ENCODE measurements around the gene IGSF8.

Gene IGSF8

GRCh38 chr1:160076295-160076694, 22.1 kb downstream of the IGSF8 start:
- Histone ChIP-seq H2BK12ac (ENCODE audit: low read length) (no peak overlapping the region), H4K8ac (ENCODE audit: low read depth, low read length) (no peak overlapping the region), H3K4me1 (ENCODE audit: control insufficient read depth in 2 of 2, insufficient read depth in 1 of 2, low read depth in 1 of 2, low read length in 2 of 2) (no peaks in the 10 kb centered on the region), H3K79me1 (ENCODE audit: low read depth, low read length) (no peaks in the 10 kb centered on the region), H2BK120ac (ENCODE audit: low read depth, low read length) (no peak overlapping the region), H2AFZ (ENCODE audit: low read length) (no peak overlapping the region), H3K27me3 (ENCODE audit: control insufficient read depth in 3 of 3, insufficient read depth in 3 of 3, low read depth in 1 of 3, low read length in 3 of 3) (peaks cover 0 to 68% (median 10%) of the 10 kb centered on the region in 3 experiments), H3K14ac (ENCODE audit: low read length) (no peak overlapping the region), H3K27ac (replicated peaks; ENCODE audit: low read length) (no peak overlapping the region), H4K91ac (ENCODE audit: low read depth, low read length, poor library complexity) (no peak overlapping the region), H3K9ac (ENCODE audit: low read depth, low read length, poor library complexity) (no peak overlapping the region), H2BK5ac (ENCODE audit: low read length) (no peak overlapping the region), H2BK15ac (ENCODE audit: low read length) (no peak overlapping the region), H3K4me2 (ENCODE audit: insufficient read depth, low read length, poor library complexity, severe bottlenecking) (no peak overlapping the region), H3K18ac (ENCODE audit: low read length) (no peak overlapping the region), H2AK5ac (ENCODE audit: low read depth, low read length) (no peak overlapping the region), H3K9me3 (replicated peaks in 1 of 2; ENCODE audit: control insufficient read depth in 2 of 2, insufficient read depth in 1 of 2, low read depth in 1 of 2, low read length in 2 of 2) (peaks cover 0 to 2% of the 10 kb centered on the region in 2 donors), H3K23ac (ENCODE audit: low read depth, low read length, poor library complexity) (no peak overlapping the region), H3K36me3 (replicated peaks in 1 of 2; ENCODE audit: control insufficient read depth in 2 of 2, insufficient read depth in 2 of 2, low read length in 2 of 2) (no peaks in the 10 kb centered on the region), H3K4ac (ENCODE audit: low read length) (no peak overlapping the region), H3K4me3 (ENCODE audit: low read length in 2 of 2) (no peak overlapping the region)
- no peak for DNase-seq (ENCODE audit: low spot score)
- no CpG with 5 or more reads among the region's 3 CpGs for WGBS, 2 donors (ENCODE audit: extremely low coverage in 2 of 2, insufficient read length in 2 of 2, insufficient replicate concordance in 1 of 2)

DNA sequence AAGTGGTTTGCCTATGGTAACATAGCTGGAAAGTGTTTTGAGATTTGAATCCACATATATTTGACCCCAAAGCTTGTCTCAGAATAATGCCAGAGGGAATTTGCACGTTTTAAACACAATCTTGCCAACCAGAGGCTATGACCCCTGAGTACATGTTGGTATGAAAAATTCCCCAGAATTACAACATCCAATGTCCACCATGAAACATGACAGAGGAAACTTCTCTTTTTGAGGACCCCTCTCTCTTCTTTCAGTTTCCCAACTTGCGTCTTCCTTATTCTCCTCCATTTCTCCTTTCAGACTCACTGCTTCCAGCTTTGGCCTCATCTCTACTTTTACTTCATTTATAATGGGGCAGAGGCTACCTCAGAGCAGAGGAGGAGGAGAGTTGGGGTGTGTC, 22.6 kb downstream of the IGSF8 start:
- Histone ChIP-seq H3K23ac (ENCODE audit: low read depth, low read length, poor library complexity) (no peak overlapping the region), H2AK5ac (ENCODE audit: low read depth, low read length) (no peak overlapping the region), H3K4me3 (ENCODE audit: low read length in 2 of 2) (no peak overlapping the region), H3K4me1 (ENCODE audit: control insufficient read depth in 2 of 2, insufficient read depth in 1 of 2, low read depth in 1 of 2, low read length in 2 of 2) (peaks cover 0 to 1% of the 10 kb centered on the region in 2 donors), H3K9ac (ENCODE audit: low read depth, low read length, poor library complexity) (no peak overlapping the region), H3K14ac (ENCODE audit: low read length) (no peak overlapping the region), H3K27me3 (ENCODE audit: control insufficient read depth in 3 of 3, insufficient read depth in 3 of 3, low read depth in 1 of 3, low read length in 3 of 3) (peaks cover 0 to 68% (median 10%) of the 10 kb centered on the region in 3 experiments), H2BK5ac (ENCODE audit: low read length) (no peak overlapping the region), H3K79me1 (ENCODE audit: low read depth, low read length) (no peaks in the 10 kb centered on the region), H4K8ac (ENCODE audit: low read depth, low read length) (no peak overlapping the region), H2BK12ac (ENCODE audit: low read length) (no peak overlapping the region), H2AFZ (ENCODE audit: low read length) (no peak overlapping the region), H2BK15ac (ENCODE audit: low read length) (no peak overlapping the region), H3K4me2 (ENCODE audit: insufficient read depth, low read length, poor library complexity, severe bottlenecking) (no peak overlapping the region), H3K4ac (ENCODE audit: low read length) (no peak overlapping the region), H3K27ac (replicated peaks; ENCODE audit: low read length) (no peak overlapping the region), H3K18ac (ENCODE audit: low read length) (no peak overlapping the region), H4K91ac (ENCODE audit: low read depth, low read length, poor library complexity) (no peak overlapping the region), H2BK120ac (ENCODE audit: low read depth, low read length) (no peak overlapping the region), H3K9me3 (replicated peaks in 1 of 2; ENCODE audit: control insufficient read depth in 2 of 2, insufficient read depth in 1 of 2, low read depth in 1 of 2, low read length in 2 of 2) (peaks cover 0 to 2% of the 10 kb centered on the region in 2 donors), H3K36me3 (replicated peaks in 1 of 2; ENCODE audit: control insufficient read depth in 2 of 2, insufficient read depth in 2 of 2, low read length in 2 of 2) (no peaks in the 10 kb centered on the region)
- no CpG with 5 or more reads among the region's 2 CpGs for whole genome bisulfite sequencing, 2 donors (ENCODE audit: extremely low coverage in 2 of 2, insufficient read length in 2 of 2, insufficient replicate concordance in 1 of 2)
- no peak for DNase-seq (ENCODE audit: low spot score)

DNA sequence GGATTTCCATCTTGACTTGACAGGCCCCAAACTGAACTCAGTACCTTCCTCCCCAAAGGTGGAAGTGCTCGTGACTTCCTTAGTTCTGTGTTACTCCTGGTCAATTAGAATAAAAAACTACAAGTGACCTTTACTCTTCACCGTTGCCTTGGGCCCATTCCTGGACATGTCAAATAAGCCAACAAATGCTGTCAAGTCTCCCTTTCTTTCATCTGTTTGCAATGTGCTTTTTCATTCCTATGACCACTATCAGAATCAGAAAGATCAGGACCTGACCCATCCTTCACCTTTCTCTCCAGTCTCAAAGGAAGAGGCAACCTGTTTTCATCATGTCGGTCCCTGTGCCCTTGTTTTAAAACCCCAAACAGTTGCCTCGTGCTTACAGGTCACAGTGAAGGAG, 23.6 kb downstream of the IGSF8 start:
- Histone ChIP-seq H2BK15ac (ENCODE audit: low read length) (no peak overlapping the region), H3K18ac (ENCODE audit: low read length) (no peak overlapping the region), H3K9ac (ENCODE audit: low read depth, low read length, poor library complexity) (no peak overlapping the region), H3K4me1 (ENCODE audit: control insufficient read depth in 2 of 2, insufficient read depth in 1 of 2, low read depth in 1 of 2, low read length in 2 of 2) (peaks cover 0 to 5% of the 10 kb centered on the region in 2 donors), H3K9me3 (replicated peaks in 1 of 2; ENCODE audit: control insufficient read depth in 2 of 2, insufficient read depth in 1 of 2, low read depth in 1 of 2, low read length in 2 of 2) (peaks cover 0 to 2% of the 10 kb centered on the region in 2 donors), H2BK12ac (ENCODE audit: low read length) (no peak overlapping the region), H3K4me3 (ENCODE audit: low read length in 2 of 2) (no peak overlapping the region), H4K8ac (ENCODE audit: low read depth, low read length) (no peak overlapping the region), H3K27me3 (ENCODE audit: control insufficient read depth in 3 of 3, insufficient read depth in 3 of 3, low read depth in 1 of 3, low read length in 3 of 3) (peaks cover under 1 to 64% (median 4%) of the 10 kb centered on the region in 3 experiments), H2BK5ac (ENCODE audit: low read length) (no peak overlapping the region), H2AFZ (ENCODE audit: low read length) (no peak overlapping the region), H3K4ac (ENCODE audit: low read length) (no peak overlapping the region), H3K79me1 (ENCODE audit: low read depth, low read length) (no peaks in the 10 kb centered on the region), H2AK5ac (ENCODE audit: low read depth, low read length) (no peak overlapping the region), H3K27ac (replicated peaks; ENCODE audit: low read length) (no peak overlapping the region), H3K14ac (ENCODE audit: low read length) (no peak overlapping the region), H2BK120ac (ENCODE audit: low read depth, low read length) (no peak overlapping the region), H3K23ac (ENCODE audit: low read depth, low read length, poor library complexity) (no peak overlapping the region), H3K36me3 (replicated peaks in 1 of 2; ENCODE audit: control insufficient read depth in 2 of 2, insufficient read depth in 2 of 2, low read length in 2 of 2) (no peaks in the 10 kb centered on the region), H4K91ac (ENCODE audit: low read depth, low read length, poor library complexity) (no peak overlapping the region), H3K4me2 (ENCODE audit: insufficient read depth, low read length, poor library complexity, severe bottlenecking) (no peak overlapping the region)
- WGBS, 2 donors (ENCODE audit: extremely low coverage in 2 of 2, insufficient read length in 2 of 2, insufficient replicate concordance in 1 of 2) = no CpG with 5 or more reads among the region's 4 CpGs
- DNase-seq (ENCODE audit: low spot score) = no peak

DNA sequence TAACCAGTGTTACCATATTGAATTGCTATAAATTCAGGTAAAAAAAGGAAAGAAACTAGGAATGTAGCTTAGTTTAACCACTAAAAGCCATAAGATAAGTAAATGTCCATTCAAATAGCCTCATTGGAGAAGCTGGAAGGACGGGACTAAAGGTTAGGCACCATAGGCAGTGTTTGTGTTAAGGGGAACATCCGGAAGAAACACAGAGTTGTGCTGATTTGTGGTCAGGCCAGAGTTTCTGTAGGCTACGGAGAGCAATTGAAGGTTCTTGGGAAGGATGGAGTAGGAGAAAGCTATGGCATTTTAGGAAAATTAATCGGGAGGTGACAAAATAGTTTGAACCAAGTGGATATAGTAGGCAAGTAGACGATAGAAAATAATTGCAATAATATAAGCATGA, 27.1 kb downstream of the IGSF8 start:
- H2BK15ac ChIP-seq (ENCODE audit: low read length) = no peak overlapping the region
- no CpG with 5 or more reads among the region's 5 CpGs for WGBS, 2 donors (ENCODE audit: extremely low coverage in 2 of 2, insufficient read length in 2 of 2, insufficient replicate concordance in 1 of 2)

More for the DNA sequence above, 27.1 kb downstream of the IGSF8 start:
- H2BK5ac ChIP-seq (ENCODE audit: low read length) = no peak overlapping the region
- no peak overlapping the region for H4K8ac ChIP-seq (ENCODE audit: low read depth, low read length)
- H3K23ac ChIP-seq (ENCODE audit: low read depth, low read length, poor library complexity) = no peak overlapping the region
- no peak overlapping the region for H2AFZ ChIP-seq (ENCODE audit: low read length)
- no peak overlapping the region for H2BK12ac ChIP-seq (ENCODE audit: low read length)
- no peak overlapping the region for H3K4ac ChIP-seq (ENCODE audit: low read length)
- no peak overlapping the region for H4K91ac ChIP-seq (ENCODE audit: low read depth, low read length, poor library complexity)
- peaks cover 4 to 87% (median 14%) of the 10 kb centered on the region in 3 experiments for H3K27me3 ChIP-seq (ENCODE audit: control insufficient read depth in 3 of 3, insufficient read depth in 3 of 3, low read depth in 1 of 3, low read length in 3 of 3)
- H3K4me3 ChIP-seq (ENCODE audit: low read length in 2 of 2) = no peak overlapping the region
- no peaks in the 10 kb centered on the region for H3K36me3 ChIP-seq (replicated peaks in 1 of 2; ENCODE audit: control insufficient read depth in 2 of 2, insufficient read depth in 2 of 2, low read length in 2 of 2)
- H2BK120ac ChIP-seq (ENCODE audit: low read depth, low read length) = no peak overlapping the region
- no peaks in the 10 kb centered on the region for H3K79me1 ChIP-seq (ENCODE audit: low read depth, low read length)
- no peak overlapping the region for H3K14ac ChIP-seq (ENCODE audit: low read length)
- H3K9ac ChIP-seq (ENCODE audit: low read depth, low read length, poor library complexity) = no peak overlapping the region
- H3K18ac ChIP-seq (ENCODE audit: low read length) = no peak overlapping the region
- H3K27ac ChIP-seq (replicated peaks; ENCODE audit: low read length) = no peak overlapping the region
- no peak for DNase-seq (ENCODE audit: low spot score)
- peaks cover 0 to 2% of the 10 kb centered on the region in 2 donors for H3K9me3 ChIP-seq (replicated peaks in 1 of 2; ENCODE audit: control insufficient read depth in 2 of 2, insufficient read depth in 1 of 2, low read depth in 1 of 2, low read length in 2 of 2)
- no peak overlapping the region for H2AK5ac ChIP-seq (ENCODE audit: low read depth, low read length)
- peaks cover 9 to 16% of the 10 kb centered on the region in 2 donors for H3K4me1 ChIP-seq (ENCODE audit: control insufficient read depth in 2 of 2, insufficient read depth in 1 of 2, low read depth in 1 of 2, low read length in 2 of 2)
- no peak overlapping the region for H3K4me2 ChIP-seq (ENCODE audit: insufficient read depth, low read length, poor library complexity, severe bottlenecking)
